SK-N-SH (cell line): Measurements from ENCODE around the gene RIC8B. TPM values are rescaled to one million over a fixed set of nuclear protein-coding genes. Genes with fewer than 3 reads are reported as not detected.
A peak's percentile ranks its signal among the peaks of the same experiment; 100 is the strongest.

ENCODE experiments used
- CTCF ChIA-PET: fragments of 300-600, 350-600 bp; formaldehyde crosslinking; extraction: SDS; loops from one replicate; lab custom pipeline; 2021; lab: Yijun Ruan, JAX
- POLR2A ChIA-PET: fragments of 350-600 bp; sonication (Branson Sonifier 250); formaldehyde crosslinking; extraction: SDS; loops from one replicate; lab custom pipeline; 2020; ENCODE audit warnings: antibody characterized with exemption, inconsistent platforms; lab: Yijun Ruan, JAX
- DNase-seq: peaks from one replicate; pipeline ENCODE4 v3.0.0; 2012
- H2AFZ ChIP-seq: fragments of 200-600 bp; sonication (generic); 2 replicates; pipeline ENCODE4 v1.8.1; 2016; ENCODE audit warnings: antibody characterized with exemption, mild to moderate bottlenecking, low read depth
- H3F3A ChIP-seq: fragments of 200-600 bp; sonication (generic); replicated peaks from 2 replicates; pipeline ENCODE3; 2016; ENCODE audit warnings: antibody characterized with exemption, mild to moderate bottlenecking; ENCODE audit not compliant: insufficient read depth
- H3K27ac ChIP-seq, 2 experiments: fragments of 200-500 bp in 1 of 2; fragments of 200-600 bp in 1 of 2; sonication (Bioruptor generic) in 1 of 2; sonication (generic), shearing (Covaris generic) in 1 of 2; 2 replicates each; pipeline versions ENCODE4 v1.5.1 to v1.6.1; 2014 to 2016; ENCODE audit warnings: low read depth in 2 of 2, inconsistent platforms in 1 of 2, low read length in 1 of 2, mild to moderate bottlenecking in 1 of 2, mixed read lengths in 1 of 2
- H3K27me3 ChIP-seq: fragments of 200-600 bp; sonication (generic), shearing (Covaris generic); 2 replicates; pipeline ENCODE4 v1.6.1; 2016; ENCODE audit warnings: mixed run types; ENCODE audit not compliant: insufficient read depth
- H3K36me3 ChIP-seq, 2 experiments: fragments of 200-500 bp in 1 of 2; fragments of 200-600 bp in 1 of 2; sonication (Bioruptor generic) in 1 of 2; sonication (generic) in 1 of 2; replicated peaks in 1 of 2; 2 replicates each; pipeline versions ENCODE3 to v1.5.1; 2014 to 2016; ENCODE audit warnings: low read length in 1 of 2, mild to moderate bottlenecking in 1 of 2; ENCODE audit not compliant: insufficient read depth in 2 of 2, control insufficient read depth in 1 of 2
- H3K4me1 ChIP-seq, 2 experiments: fragments of 200-500 bp in 1 of 2; fragments of 200-600 bp in 1 of 2; sonication (Bioruptor generic) in 1 of 2; sonication (generic), shearing (Covaris generic) in 1 of 2; 2 replicates each; pipeline versions ENCODE4 v1.5.1 to v1.6.1; 2014 to 2016; ENCODE audit warnings: low read depth in 1 of 2, low read length in 1 of 2, mixed run types in 1 of 2; ENCODE audit not compliant: insufficient read depth in 2 of 2, control insufficient read depth in 1 of 2
- H3K4me2 ChIP-seq: fragments of 200-600 bp; sonication (generic), shearing (Covaris generic); 2 replicates; pipeline ENCODE4 v1.6.1; 2017; ENCODE audit warnings: mixed run types
- H3K4me3 ChIP-seq, 2 experiments: fragments of 200-500 bp in 1 of 2; fragments of 200-600 bp in 1 of 2; sonication (Bioruptor generic) in 1 of 2; sonication (generic), shearing (Covaris generic) in 1 of 2; 2 replicates each; pipeline versions ENCODE4 v1.5.1 to v1.8.1; 2014 to 2016; ENCODE audit warnings: low read depth in 2 of 2, inconsistent platforms in 1 of 2, low read length in 1 of 2, mild to moderate bottlenecking in 1 of 2, mixed read lengths in 1 of 2, moderate library complexity in 1 of 2
- H3K79me2 ChIP-seq: fragments of 200-600 bp; sonication (generic); 2 replicates; pipeline ENCODE4 v1.8.1; 2017; ENCODE audit warnings: mild to moderate bottlenecking; ENCODE audit not compliant: insufficient read depth
- H3K9ac ChIP-seq: fragments of 200-600 bp; sonication (generic); 2 replicates; pipeline ENCODE4 v1.6.1; 2017; ENCODE audit warnings: mixed run types
- H3K9me2 ChIP-seq: fragments of 200-600 bp; sonication (generic); 2 replicates; pipeline ENCODE4 v1.6.1; 2017; ENCODE audit warnings: mixed run types
- H3K9me3 ChIP-seq: fragments of 200-600 bp; sonication (generic); 2 replicates; pipeline ENCODE4 v1.6.1; 2017; ENCODE audit warnings: mixed run types, mild to moderate bottlenecking, moderate library complexity
- H4K20me1 ChIP-seq: fragments of 200-600 bp; sonication (generic); 2 replicates; pipeline ENCODE4 v1.6.1; 2017; ENCODE audit warnings: mild to moderate bottlenecking, mixed run types; ENCODE audit not compliant: insufficient read depth
- EP300 ChIP-seq, 2 experiments: IDR thresholded peaks; 2 replicates each; pipeline versions ENCODE4 v1.4.0 to v1.6.1; 2012; ENCODE audit warnings: borderline replicate concordance in 1 of 2, low read depth in 1 of 2, low read length in 1 of 2
- EZH2phosphoT487 ChIP-seq: fragments of 200-600 bp; sonication (generic); IDR thresholded peaks from 2 replicates; pipeline ENCODE4 v1.6.1; 2017; ENCODE audit warnings: low read depth, mixed run types, mild to moderate bottlenecking, antibody characterized with exemption, moderate library complexity, borderline replicate concordance
- FOSL2 ChIP-seq: IDR thresholded peaks from 2 replicates; pipeline ENCODE4 v1.4.0; 2012; ENCODE audit warnings: low read depth, mild to moderate bottlenecking, moderate library complexity, borderline replicate concordance
- GABPA ChIP-seq: IDR thresholded peaks from 2 replicates; pipeline ENCODE4 v1.4.0; 2012; ENCODE audit warnings: low read depth, mild to moderate bottlenecking
- GATA2 ChIP-seq: sonication (generic); formaldehyde crosslinking; IDR thresholded peaks from 2 replicates; pipeline ENCODE4 v1.5.0; 2020; ENCODE audit warnings: mild to moderate bottlenecking, missing genetic modification reagents
- JUND ChIP-seq: IDR thresholded peaks from 2 replicates; pipeline ENCODE4 v1.4.0; 2012
- MEF2A ChIP-seq: IDR thresholded peaks from 2 replicates; pipeline ENCODE4 v1.4.0; 2012; ENCODE audit warnings: low read depth, borderline replicate concordance
- MXI1 ChIP-seq: IDR thresholded peaks from 2 replicates; pipeline ENCODE4 v1.6.1; 2012; ENCODE audit warnings: mild to moderate bottlenecking, low read depth, low read length, improper control_type of control experiment
- NFIC ChIP-seq: IDR thresholded peaks from 2 replicates; pipeline ENCODE4 v1.4.0; 2012; ENCODE audit warnings: borderline replicate concordance
- NRF1 ChIP-seq: IDR thresholded peaks from 2 replicates; pipeline ENCODE4 v1.6.1; 2012; ENCODE audit warnings: low read depth, mild to moderate bottlenecking, low read length
- POLR2AphosphoS5 ChIP-seq: IDR thresholded peaks from 2 replicates; pipeline ENCODE4 v1.6.1; 2012; ENCODE audit warnings: low read depth, low read length
- RAD21 ChIP-seq: IDR thresholded peaks from 2 replicates; pipeline ENCODE4 v1.6.1; 2012; ENCODE audit warnings: mild to moderate bottlenecking, low read length
- RCOR1 ChIP-seq: fragments of 150-350 bp; IDR thresholded peaks from 2 replicates; pipeline ENCODE4 v1.6.1; 2017; ENCODE audit warnings: antibody characterized with exemption, low read length
- RXRA ChIP-seq: IDR thresholded peaks from 2 replicates; pipeline ENCODE4 v1.4.0; 2012; ENCODE audit warnings: low read depth, mild to moderate bottlenecking, borderline replicate concordance
- SIN3A ChIP-seq: IDR thresholded peaks from 2 replicates; pipeline ENCODE4 v1.6.1; 2012; ENCODE audit warnings: low read depth, mild to moderate bottlenecking, low read length, moderate library complexity, borderline replicate concordance
- SMC3 ChIP-seq: IDR thresholded peaks from 2 replicates; pipeline ENCODE4 v1.6.1; 2012; ENCODE audit warnings: low read depth, low read length, improper control_type of control experiment
- TCF12 ChIP-seq: IDR thresholded peaks from 2 replicates; pipeline ENCODE4 v1.4.0; 2012
- YY1 ChIP-seq: IDR thresholded peaks from 2 replicates; pipeline ENCODE4 v1.4.0; 2012; ENCODE audit warnings: low read depth, mild to moderate bottlenecking
- WGBS: methylation state at CpG from one replicate; pipeline ENCODE4 v1.1.6; 2017; ENCODE audit warnings: low lambda C conversion rate; 5-methylcytosine and 5-hydroxymethylcytosine counted together
- polyA plus RNA-seq, 3 experiments: library from polyadenylated mRNA; depleted of rRNA; stranded (reverse); fragments of >200 nt; gene quantifications; 2 replicates each; pipeline ENCODE4 v1.2.3, GENCODE V29; 2012
- TF ChIP-seq, protein P1 (sequence below): fragments of 150-350 bp; IDR thresholded peaks from 2 replicates; pipeline ENCODE4 v1.6.1; 2016; ENCODE audit warnings: mild to moderate bottlenecking, low read depth, low read length
- TF ChIP-seq, protein P2 (sequence below): IDR thresholded peaks from 2 replicates; pipeline ENCODE4 v1.4.0; 2012; ENCODE audit warnings: low read depth, borderline replicate concordance
- TF ChIP-seq, protein P3 (sequence below): IDR thresholded peaks from 2 replicates; pipeline ENCODE4 v1.4.0; 2012; ENCODE audit warnings: low read depth
- TF ChIP-seq, protein P4 (sequence below): fragments of 150-350 bp; IDR thresholded peaks from 2 replicates; pipeline ENCODE4 v1.6.1; 2017; ENCODE audit warnings: antibody characterized with exemption, low read length, low read depth, borderline replicate concordance

RIC8B gene
- polyA plus RNA-seq, 1 of the 3 experiments (the other 2 are of a cell fraction): 6.2 TPM

DNA sequence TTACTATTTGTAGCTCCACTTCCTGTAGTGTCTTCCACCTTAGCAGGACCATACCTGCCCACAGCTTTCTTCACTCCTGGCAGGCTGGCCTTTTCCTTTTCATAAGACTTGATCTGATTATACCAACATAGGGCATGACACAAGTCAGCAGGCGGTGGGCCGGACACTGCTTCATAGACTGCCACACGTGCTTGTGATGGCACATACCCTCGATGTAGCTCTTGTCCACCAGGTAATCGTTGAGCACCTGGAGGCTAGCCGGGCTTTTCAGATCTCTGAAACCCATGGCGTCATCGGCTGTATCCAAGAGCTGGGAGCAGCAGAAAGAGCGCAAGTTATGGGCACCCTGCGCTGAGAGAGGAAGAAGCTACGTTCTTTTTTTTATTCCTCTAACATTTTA is 127.6 kb downstream of the RIC8B start:
- CTCF ChIA-PET: interaction anchor here (0.8 to 12.9 kb wide), 2 partner anchors 9 to 18 kb away, joined by 3 to 88 read pairs; no protein-coding TSS in a partner anchor
- no peaks in the 10 kb centered on the region for H3K36me3 ChIP-seq
- POLR2A ChIA-PET: no interaction called here

DNA sequence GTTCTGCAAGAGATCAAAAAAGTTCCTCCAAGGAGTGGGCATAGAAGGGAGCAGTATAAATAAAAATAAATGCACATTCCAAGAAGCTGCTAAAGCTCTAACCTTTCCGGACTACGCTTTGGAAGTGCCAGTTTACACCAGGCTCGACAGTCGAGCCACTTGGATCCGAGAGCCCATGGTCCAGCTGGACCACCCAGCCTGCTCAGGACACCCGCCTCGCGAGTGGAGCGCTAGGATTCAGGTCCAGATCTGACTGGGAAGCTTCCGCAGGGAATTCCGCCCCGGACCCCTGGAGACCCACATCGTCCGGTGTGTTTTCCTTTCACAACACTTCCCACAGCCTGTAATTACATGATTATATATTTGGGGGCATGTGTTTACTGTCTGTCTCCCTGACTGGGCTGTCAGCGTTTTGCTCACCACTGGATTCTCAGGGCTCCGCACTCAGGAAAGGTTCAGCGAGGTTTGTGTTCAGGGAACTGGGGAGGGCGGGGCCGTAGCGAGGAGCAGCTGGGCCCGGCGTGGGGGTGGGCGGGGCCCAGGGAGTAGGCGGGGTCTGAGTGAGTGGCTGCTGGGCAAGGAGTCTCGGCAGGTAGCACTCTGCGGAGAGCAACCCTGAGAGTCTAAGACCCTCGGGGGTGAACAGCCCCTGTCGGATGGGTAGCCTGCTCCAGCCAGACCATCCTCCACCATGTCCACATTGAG is 128.9 kb downstream of the RIC8B start:
- Histone ChIP-seq H3K9me2 (no peaks in the 10 kb centered on the region), H3K4me2 (peak overlapping the region; percentile 76), H3F3A (no peaks in the 10 kb centered on the region), H4K20me1 (no peaks in the 10 kb centered on the region), H3K9ac (no peak overlapping the region), H3K36me3 (no peaks in the 10 kb centered on the region), H2AFZ (peak overlapping the region; percentile 93), H3K27me3 (no peaks in the 10 kb centered on the region), H3K79me2 (no peaks in the 10 kb centered on the region), H3K9me3 (no peaks in the 10 kb centered on the region), H3K4me1 (no peaks in the 10 kb centered on the region; a peak in 1 of 4 replicates), H3K27ac (no peak overlapping the region), H3K4me3 (peak overlapping the region; percentile 37 to 59)
- ChIA-PET CTCF (interaction anchor here (0.7 to 12.9 kb wide), 7 partner anchors 9 to 677 kb away, joined by 3 to 88 read pairs (median 3); partner anchors contain the start of gene POLR3B), POLR2A (interaction anchor here (0.5 to 1.2 kb wide), 2 partner anchors 12 to 247 kb away, joined by 3 read pairs; no protein-coding TSS in a partner anchor)
- no peak for TF ChIP-seq RAD21
- no peak for TF ChIP-seq EZH2phosphoT487
- TF ChIP-seq MEF2A: no peak
- no peak for TF ChIP-seq EP300 (IDR thresholded peaks at IDR 0.05; ENCODE audit: borderline replicate concordance in 1 of 2, low read depth in 1 of 2, low read length in 1 of 2)
- TF ChIP-seq POLR2AphosphoS5: no peak
- no peak for TF ChIP-seq RXRA
- no peak for TF ChIP-seq NRF1
- TF ChIP-seq GATA2 (CRISPR knock-in tag): no peak
- WGBS: 20% methylated on average over 21 of the region's 28 CpGs
- peak; percentile 87 for DNase-seq

More for the DNA sequence above, 127.6 kb downstream of the RIC8B start:
- Histone ChIP-seq H3K9me3 (no peaks in the 10 kb centered on the region), H3K9me2 (no peaks in the 10 kb centered on the region), H3F3A (no peaks in the 10 kb centered on the region), H3K4me2 (no peak overlapping the region), H3K9ac (no peak overlapping the region), H3K79me2 (no peaks in the 10 kb centered on the region), H3K27me3 (no peaks in the 10 kb centered on the region), H2AFZ (no peak overlapping the region), H3K27ac (no peak overlapping the region), H3K4me1 (no peaks in the 10 kb centered on the region; a peak in 1 of 4 replicates), H3K4me3 (no peak overlapping the region), H4K20me1 (no peaks in the 10 kb centered on the region)
- WGBS: 85% methylated on average over 11 of the region's 11 CpGs
- TF ChIP-seq, protein P1, sequence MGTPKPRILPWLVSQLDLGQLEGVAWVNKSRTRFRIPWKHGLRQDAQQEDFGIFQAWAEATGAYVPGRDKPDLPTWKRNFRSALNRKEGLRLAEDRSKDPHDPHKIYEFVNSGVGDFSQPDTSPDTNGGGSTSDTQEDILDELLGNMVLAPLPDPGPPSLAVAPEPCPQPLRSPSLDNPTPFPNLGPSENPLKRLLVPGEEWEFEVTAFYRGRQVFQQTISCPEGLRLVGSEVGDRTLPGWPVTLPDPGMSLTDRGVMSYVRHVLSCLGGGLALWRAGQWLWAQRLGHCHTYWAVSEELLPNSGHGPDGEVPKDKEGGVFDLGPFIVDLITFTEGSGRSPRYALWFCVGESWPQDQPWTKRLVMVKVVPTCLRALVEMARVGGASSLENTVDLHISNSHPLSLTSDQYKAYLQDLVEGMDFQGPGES: no peak
- TF ChIP-seq TCF12 (no peak), MXI1 (no peak), FOSL2 (no peak), MEF2A (no peak), EZH2phosphoT487 (no peak), RXRA (no peak), RCOR1 (no peak), EP300 (IDR thresholded peaks at IDR 0.05; ENCODE audit: borderline replicate concordance in 1 of 2, low read depth in 1 of 2, low read length in 1 of 2) (no peak), SIN3A (no peak), NFIC (no peak), SMC3 (no peak), GABPA (no peak), POLR2AphosphoS5 (no peak), RAD21 (no peak), JUND (no peak), YY1 (no peak)
- TF ChIP-seq, protein P2, sequence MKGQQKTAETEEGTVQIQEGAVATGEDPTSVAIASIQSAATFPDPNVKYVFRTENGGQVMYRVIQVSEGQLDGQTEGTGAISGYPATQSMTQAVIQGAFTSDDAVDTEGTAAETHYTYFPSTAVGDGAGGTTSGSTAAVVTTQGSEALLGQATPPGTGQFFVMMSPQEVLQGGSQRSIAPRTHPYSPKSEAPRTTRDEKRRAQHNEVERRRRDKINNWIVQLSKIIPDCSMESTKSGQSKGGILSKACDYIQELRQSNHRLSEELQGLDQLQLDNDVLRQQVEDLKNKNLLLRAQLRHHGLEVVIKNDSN: no peak
- TF ChIP-seq, protein P3, sequence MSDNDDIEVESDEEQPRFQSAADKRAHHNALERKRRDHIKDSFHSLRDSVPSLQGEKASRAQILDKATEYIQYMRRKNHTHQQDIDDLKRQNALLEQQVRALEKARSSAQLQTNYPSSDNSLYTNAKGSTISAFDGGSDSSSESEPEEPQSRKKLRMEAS: no peak
- TF ChIP-seq, protein P4, sequence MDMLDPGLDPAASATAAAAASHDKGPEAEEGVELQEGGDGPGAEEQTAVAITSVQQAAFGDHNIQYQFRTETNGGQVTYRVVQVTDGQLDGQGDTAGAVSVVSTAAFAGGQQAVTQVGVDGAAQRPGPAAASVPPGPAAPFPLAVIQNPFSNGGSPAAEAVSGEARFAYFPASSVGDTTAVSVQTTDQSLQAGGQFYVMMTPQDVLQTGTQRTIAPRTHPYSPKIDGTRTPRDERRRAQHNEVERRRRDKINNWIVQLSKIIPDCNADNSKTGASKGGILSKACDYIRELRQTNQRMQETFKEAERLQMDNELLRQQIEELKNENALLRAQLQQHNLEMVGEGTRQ: no peak
- DNase-seq: no peak
